ENCODE measurements around the gene ZDHHC16. TPM values are rescaled to one million over a fixed set of nuclear protein-coding genes. Genes with fewer than 3 reads are reported as not detected.

Gene ZDHHC16
- total and polyA plus RNA-seq, 5 donors from 2014 or later: 17.1 to 36.4 (median 26.8) TPM

GRCh38 chr10:97503406-97503805 is 57.4 kb downstream of the ZDHHC16 start:
- H3K27ac ChIP-seq (ENCODE audit: insufficient read depth, low read length, poor library complexity, severe bottlenecking): no peak overlapping the region
- no peaks in the 10 kb centered on the region for H3K9me3 ChIP-seq (ENCODE audit: control insufficient read depth in 2 of 2, low read length in 2 of 2)
- no peak for ATAC-seq (ENCODE audit: low read depth in 2 of 2)
- H3K36me3 ChIP-seq (ENCODE audit: control insufficient read depth, insufficient read depth, low read length): no peaks in the 10 kb centered on the region
- H3K4me3 Mint-ChIP-seq: no peak overlapping the region
- no peak overlapping the region for H3K4me3 ChIP-seq (ENCODE audit: low read depth, low read length)
- H3K4me1 ChIP-seq (ENCODE audit: control insufficient read depth, insufficient read depth, low read length, poor library complexity, severe bottlenecking): peaks cover 9% of the 10 kb centered on the region
- H3K27ac Mint-ChIP-seq: no peak overlapping the region
- H3K36me3 Mint-ChIP-seq: no peaks in the 10 kb centered on the region
- H3K27me3 ChIP-seq (ENCODE audit: control insufficient read depth, insufficient read depth, low read length): peaks cover 25% of the 10 kb centered on the region
- no peak for DNase-seq
- no peaks in the 10 kb centered on the region for H3K9me3 Mint-ChIP-seq
- peaks cover 4 to 14% (median 8%) of the 10 kb centered on the region in 4 donors for H3K4me1 Mint-ChIP-seq
- peaks cover 29% of the 10 kb centered on the region for H3K27me3 Mint-ChIP-seq

- DNase-seq (no peak), ATAC-seq (ENCODE audit: low read depth in 2 of 2) (no peak)
- Histone ChIP-seq H3K4me1 (ENCODE audit: control insufficient read depth, insufficient read depth, low read length, poor library complexity, severe bottlenecking) (no peaks in the 10 kb centered on the region), H3K27me3 (ENCODE audit: control insufficient read depth, insufficient read depth, low read length) (peaks cover 24% of the 10 kb centered on the region), H3K27ac (ENCODE audit: insufficient read depth, low read length, poor library complexity, severe bottlenecking) (no peak overlapping the region), H3K9me3 (ENCODE audit: control insufficient read depth in 2 of 2, low read length in 2 of 2) (no peaks in the 10 kb centered on the region), H3K4me3 (ENCODE audit: low read depth, low read length) (no peak overlapping the region), H3K36me3 (ENCODE audit: control insufficient read depth, insufficient read depth, low read length) (no peaks in the 10 kb centered on the region)
- Mint-ChIP-seq H3K4me3 (no peak overlapping the region), H3K36me3 (no peaks in the 10 kb centered on the region), H3K27ac (no peak overlapping the region), H3K27me3 (peaks cover 22% of the 10 kb centered on the region), H3K9me3 (no peaks in the 10 kb centered on the region), H3K4me1 (peaks cover 0 to 7% (median 5%) of the 10 kb centered on the region in 4 donors)
Observed at GRCh38 chr10:97505152-97505551, 59.2 kb downstream of the ZDHHC16 start.

GRCh38 chr10:97506199-97506991 is 60.4 kb downstream of the ZDHHC16 start:
- Histone ChIP-seq H3K27ac (ENCODE audit: insufficient read depth, low read length, poor library complexity, severe bottlenecking) (no peak overlapping the region), H3K27me3 (ENCODE audit: control insufficient read depth, insufficient read depth, low read length) (peaks cover 15% of the 10 kb centered on the region), H3K36me3 (ENCODE audit: control insufficient read depth, insufficient read depth, low read length) (no peaks in the 10 kb centered on the region), H3K4me1 (ENCODE audit: control insufficient read depth, insufficient read depth, low read length, poor library complexity, severe bottlenecking) (no peaks in the 10 kb centered on the region), H3K4me3 (ENCODE audit: low read depth, low read length) (no peak overlapping the region), H3K9me3 (ENCODE audit: control insufficient read depth in 2 of 2, low read length in 2 of 2) (no peaks in the 10 kb centered on the region)
- Mint-ChIP-seq H3K4me3 (no peak overlapping the region), H3K27ac (no peak overlapping the region), H3K4me1 (peaks cover 0 to 3% (median 0%) of the 10 kb centered on the region in 4 donors), H3K9me3 (no peaks in the 10 kb centered on the region), H3K36me3 (no peaks in the 10 kb centered on the region), H3K27me3 (peaks cover 13% of the 10 kb centered on the region)
- ATAC-seq (ENCODE audit: low read depth in 2 of 2): no peak
- no peak for DNase-seq

Other genes with a start within 250 kb of the ZDHHC16 start
- gene ARHGAP19, start 153.5 kb upstream of the ZDHHC16 start, total RNA-seq: 12.9 TPM
- gene ARHGAP19, start 153.5 kb upstream of the ZDHHC16 start, polyA plus RNA-seq: 10 to 100 TPM in 1 of 4 donors, 1 to 10 TPM in 3; 4.4 to 11.1 (median 6.8) TPM
- 28.2 TPM for gene FRAT1, start 126.9 kb upstream of the ZDHHC16 start, total RNA-seq
- 1 to 10 TPM; 5.6 to 8.9 (median 6.4) TPM for gene FRAT1, start 126.9 kb upstream of the ZDHHC16 start, polyA plus RNA-seq
- gene FRAT2, start 111.4 kb upstream of the ZDHHC16 start, total RNA-seq: 28.0 TPM
- 10 to 100 TPM in 3 of 4 donors, 1 to 10 TPM in 1; 8.8 to 17.2 (median 10.9) TPM for gene FRAT2, start 111.4 kb upstream of the ZDHHC16 start, polyA plus RNA-seq
- gene RRP12, start 44.8 kb upstream of the ZDHHC16 start, total RNA-seq: 82.0 TPM
- 1 to 10 TPM; 5.1 to 9.1 (median 7.3) TPM for gene RRP12, start 44.8 kb upstream of the ZDHHC16 start, polyA plus RNA-seq
- 98.8 TPM for gene PGAM1, start 20.0 kb upstream of the ZDHHC16 start, total RNA-seq
- gene PGAM1, start 20.0 kb upstream of the ZDHHC16 start, polyA plus RNA-seq: 100 to 1,000 TPM; 253 to 375 (median 298) TPM
- gene EXOSC1, start 169 bp upstream of the ZDHHC16 start, total RNA-seq: 42.2 TPM
- gene EXOSC1, start 169 bp upstream of the ZDHHC16 start, polyA plus RNA-seq: 100 to 1,000 TPM in 2 of 4 donors, 10 to 100 TPM in 2; 97.5 to 105 (median 101) TPM
- 59.6 TPM for gene MMS19, start 52.2 kb downstream of the ZDHHC16 start, total RNA-seq
- 10 to 100 TPM; 26.7 to 44.5 (median 34.8) TPM for gene MMS19, start 52.2 kb downstream of the ZDHHC16 start, polyA plus RNA-seq
- 1.4 TPM for gene UBTD1, start 52.7 kb downstream of the ZDHHC16 start, total RNA-seq
- 1 to 10 TPM in 3 of 4 donors, under 1 TPM in 1; 0.22 to 2.2 (median 2.0) TPM for gene UBTD1, start 52.7 kb downstream of the ZDHHC16 start, polyA plus RNA-seq
- not detected for gene ANKRD2, start 126.6 kb downstream of the ZDHHC16 start, total RNA-seq
- gene ANKRD2, start 126.6 kb downstream of the ZDHHC16 start, polyA plus RNA-seq: not detected
- not detected for gene HOGA1, start 138.2 kb downstream of the ZDHHC16 start, total RNA-seq
- not detected for gene HOGA1, start 138.2 kb downstream of the ZDHHC16 start, polyA plus RNA-seq
- gene C10orf62, start 143.5 kb downstream of the ZDHHC16 start, total RNA-seq: not detected
- gene C10orf62, start 143.5 kb downstream of the ZDHHC16 start, polyA plus RNA-seq: not detected
- 0.44 TPM for gene MORN4, start 187.3 kb downstream of the ZDHHC16 start, total RNA-seq
- gene MORN4, start 187.3 kb downstream of the ZDHHC16 start, polyA plus RNA-seq: 1 to 10 TPM; 1.5 to 3.1 (median 2.2) TPM
- gene PI4K2A, start 194.5 kb downstream of the ZDHHC16 start, total RNA-seq: 28.3 TPM
- 10 to 100 TPM in 2 of 4 donors, 1 to 10 TPM in 2; 7.9 to 11.7 (median 9.7) TPM for gene PI4K2A, start 194.5 kb downstream of the ZDHHC16 start, polyA plus RNA-seq
- 11.1 TPM for gene AVPI1, start 241.1 kb downstream of the ZDHHC16 start, total RNA-seq
- 1 to 10 TPM; 1.9 to 3.2 (median 2.9) TPM for gene AVPI1, start 241.1 kb downstream of the ZDHHC16 start, polyA plus RNA-seq